Stimulated activated CD8-positive, alpha-beta memory T cell treated with anti-CD3 and anti-CD28 coated beads, Interleukin-15, amount 100 ng/mL, for 4 hours (primary cell): Measurements from ENCODE around the gene TRIM66.

ENCODE experiments used
- DNase-seq, 2 donors: peaks; one replicate each; pipeline ENCODE4 v3.0.0-alpha.2; 2020; ENCODE audit warnings: low read depth in 2 of 2

TRIM66 gene, protein sequence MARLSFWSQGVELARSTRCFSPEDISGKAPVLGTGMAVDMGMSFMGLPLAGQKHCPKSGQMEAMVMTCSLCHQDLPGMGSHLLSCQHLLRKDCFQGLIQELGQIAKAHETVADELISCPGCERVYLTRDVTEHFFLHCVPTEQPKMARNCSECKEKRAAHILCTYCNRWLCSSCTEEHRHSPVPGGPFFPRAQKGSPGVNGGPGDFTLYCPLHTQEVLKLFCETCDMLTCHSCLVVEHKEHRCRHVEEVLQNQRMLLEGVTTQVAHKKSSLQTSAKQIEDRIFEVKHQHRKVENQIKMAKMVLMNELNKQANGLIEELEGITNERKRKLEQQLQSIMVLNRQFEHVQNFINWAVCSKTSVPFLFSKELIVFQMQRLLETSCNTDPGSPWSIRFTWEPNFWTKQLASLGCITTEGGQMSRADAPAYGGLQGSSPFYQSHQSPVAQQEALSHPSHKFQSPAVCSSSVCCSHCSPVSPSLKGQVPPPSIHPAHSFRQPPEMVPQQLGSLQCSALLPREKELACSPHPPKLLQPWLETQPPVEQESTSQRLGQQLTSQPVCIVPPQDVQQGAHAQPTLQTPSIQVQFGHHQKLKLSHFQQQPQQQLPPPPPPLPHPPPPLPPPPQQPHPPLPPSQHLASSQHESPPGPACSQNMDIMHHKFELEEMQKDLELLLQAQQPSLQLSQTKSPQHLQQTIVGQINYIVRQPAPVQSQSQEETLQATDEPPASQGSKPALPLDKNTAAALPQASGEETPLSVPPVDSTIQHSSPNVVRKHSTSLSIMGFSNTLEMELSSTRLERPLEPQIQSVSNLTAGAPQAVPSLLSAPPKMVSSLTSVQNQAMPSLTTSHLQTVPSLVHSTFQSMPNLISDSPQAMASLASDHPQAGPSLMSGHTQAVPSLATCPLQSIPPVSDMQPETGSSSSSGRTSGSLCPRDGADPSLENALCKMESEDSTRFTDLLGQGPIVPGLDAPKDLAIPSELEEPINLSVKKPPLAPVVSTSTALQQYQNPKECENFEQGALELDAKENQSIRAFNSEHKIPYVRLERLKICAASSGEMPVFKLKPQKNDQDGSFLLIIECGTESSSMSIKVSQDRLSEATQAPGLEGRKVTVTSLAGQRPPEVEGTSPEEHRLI (N-terminal part only)

DNA sequence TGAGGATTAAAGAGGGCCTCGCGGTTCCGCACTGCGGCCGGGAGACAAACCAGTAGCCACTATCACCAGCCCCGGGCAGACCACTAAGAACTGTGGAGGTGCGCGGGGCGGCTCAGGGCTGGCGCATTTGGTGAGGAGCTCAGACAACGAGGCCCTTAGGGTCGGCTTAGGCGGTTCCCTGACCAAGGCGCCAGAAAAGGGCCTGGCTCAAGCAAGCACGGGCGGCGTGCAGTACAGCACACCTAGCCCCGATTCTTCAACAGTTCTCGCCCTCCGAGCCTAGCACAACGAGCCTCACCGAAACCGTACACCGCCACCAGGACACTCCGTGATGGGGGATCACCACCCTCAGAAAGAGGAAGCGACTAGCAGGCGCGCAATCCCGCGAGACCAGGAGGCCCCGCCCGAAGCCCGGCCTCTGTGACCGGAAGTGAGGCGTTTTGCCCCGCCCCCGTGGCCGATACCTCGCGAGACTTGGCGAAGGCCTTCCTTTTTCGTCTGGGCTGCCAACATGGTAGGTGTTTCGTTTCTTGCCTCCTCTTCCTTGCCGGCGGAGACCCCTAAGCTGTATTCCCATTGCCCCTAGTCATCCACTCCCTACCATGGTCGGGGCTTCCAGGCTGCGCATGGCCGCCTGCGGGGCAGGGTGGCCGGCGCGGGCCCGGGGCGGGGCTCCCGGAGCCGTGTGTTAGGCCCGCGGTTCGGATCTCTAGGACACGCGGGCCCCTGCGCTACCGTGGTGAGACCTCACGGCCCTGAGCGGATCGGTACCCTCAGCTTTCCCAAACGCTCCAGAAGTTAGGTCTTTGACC, at the start of gene TRIM66, which contains the start of gene RPL27A:
Gene TRIM66 (minus strand): TSS at position 363 of the 812 bp plus-strand sequence. CDS start 10,391 bp downstream, outside the sequence.
Gene RPL27A (plus strand): TSS at position 490 of the 812 bp plus-strand sequence. CDS start 22 bp downstream, at position 512.
- peak; percentile 95 to 97 for DNase-seq

DNA sequence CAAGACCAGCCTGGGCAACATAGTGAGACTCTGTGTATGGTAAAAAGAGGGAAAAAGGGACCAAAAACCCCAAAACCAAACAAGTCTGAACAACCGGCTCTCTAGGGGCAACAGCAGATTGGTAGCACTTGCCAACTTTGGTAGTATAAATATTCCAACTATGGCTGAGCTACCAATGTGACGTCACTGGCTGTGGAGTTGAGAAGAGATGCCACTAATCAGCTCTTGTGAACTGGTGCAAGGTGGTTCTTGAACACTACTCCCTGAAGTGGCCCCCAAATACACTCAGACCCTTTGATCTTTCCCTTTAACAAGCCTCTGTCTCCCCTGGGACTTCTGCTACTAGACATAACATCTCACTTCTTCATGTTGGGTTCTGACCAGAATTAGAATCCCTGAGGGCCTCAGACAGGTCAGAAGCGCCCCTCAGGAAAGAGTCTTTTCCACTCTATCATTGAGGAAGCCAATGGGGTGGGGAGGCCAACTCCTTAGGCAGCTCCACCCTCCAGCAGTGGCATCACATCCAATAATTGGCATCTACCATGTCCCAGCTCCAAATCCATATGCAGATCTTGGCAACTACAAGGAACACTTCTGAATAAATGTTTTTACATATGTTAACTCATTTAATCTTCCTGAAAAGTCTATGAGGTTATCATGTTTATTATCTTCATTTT, 49.3 kb upstream of the TRIM66 start:
- no peak for DNase-seq

DNA sequence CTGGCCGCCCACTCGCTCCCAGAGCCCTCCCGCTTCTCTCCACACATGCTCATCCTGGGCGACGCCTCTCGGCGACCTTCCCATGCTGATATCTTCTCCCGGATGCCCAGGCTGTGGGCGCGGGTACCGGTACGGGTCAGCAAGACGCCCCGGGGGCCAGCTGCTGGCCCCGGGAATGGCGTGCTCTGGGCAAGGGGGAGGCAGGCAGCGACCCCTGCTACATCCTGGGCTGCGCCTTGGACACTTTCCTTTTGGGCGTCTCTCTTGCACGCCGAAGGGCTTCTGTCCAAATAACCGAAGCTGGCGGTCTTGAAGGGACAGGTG, 48.2 kb upstream of the TRIM66 start:
- DNase-seq, result no peak

- DNase-seq, result no peak
These were observed 47.6 kb upstream of the TRIM66 start for GRCh38 chr11:8729837-8730696.

GRCh38 chr11:8729067-8729466, 46.6 kb upstream of the TRIM66 start:
- no peak for DNase-seq

GRCh38 chr11:8728563-8728962, 46.1 kb upstream of the TRIM66 start:
- no peak for DNase-seq

GRCh38 chr11:8726395-8726794, 43.9 kb upstream of the TRIM66 start:
- DNase-seq, result no peak

- no peak for DNase-seq
These were observed 42.2 kb upstream of the TRIM66 start for GRCh38 chr11:8724682-8725081.

GRCh38 chr11:8723711-8724110, 41.2 kb upstream of the TRIM66 start:
- no peak for DNase-seq

GRCh38 chr11:8722809-8723208, 40.3 kb upstream of the TRIM66 start:
- no peak for DNase-seq

- DNase-seq, result no peak
These were observed 39.4 kb upstream of the TRIM66 start for GRCh38 chr11:8721609-8722500.

GRCh38 chr11:8720868-8721608, 38.6 kb upstream of the TRIM66 start:
- no peak for DNase-seq

GRCh38 chr11:8720352-8720751, 37.9 kb upstream of the TRIM66 start:
- no peak for DNase-seq

GRCh38 chr11:8719721-8720120, 37.3 kb upstream of the TRIM66 start:
- DNase-seq, result no peak

DNA sequence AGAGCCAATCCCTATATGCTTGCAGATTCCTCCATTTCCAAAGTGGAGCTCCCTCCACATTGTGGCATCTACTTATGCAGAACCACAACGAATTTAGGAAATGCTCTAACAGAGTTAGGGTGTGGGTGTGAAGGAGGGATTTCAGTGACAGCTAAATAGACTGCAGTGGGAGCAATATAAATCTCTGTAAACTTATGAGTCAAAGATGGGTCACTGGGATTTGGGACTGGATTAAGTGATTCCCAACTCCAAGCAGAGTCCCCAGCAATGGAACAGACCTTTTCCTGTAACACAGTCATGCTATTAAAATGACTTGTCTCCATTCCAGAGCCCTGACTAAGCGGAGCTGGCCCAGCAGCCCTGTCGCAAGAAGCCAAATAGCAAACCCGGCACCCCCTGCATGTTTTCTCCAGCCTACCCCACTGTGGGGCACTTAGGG, 36.8 kb upstream of the TRIM66 start:
- no peak for DNase-seq

GRCh38 chr11:8717876-8718753, 35.6 kb upstream of the TRIM66 start:
- no peak for DNase-seq

DNA sequence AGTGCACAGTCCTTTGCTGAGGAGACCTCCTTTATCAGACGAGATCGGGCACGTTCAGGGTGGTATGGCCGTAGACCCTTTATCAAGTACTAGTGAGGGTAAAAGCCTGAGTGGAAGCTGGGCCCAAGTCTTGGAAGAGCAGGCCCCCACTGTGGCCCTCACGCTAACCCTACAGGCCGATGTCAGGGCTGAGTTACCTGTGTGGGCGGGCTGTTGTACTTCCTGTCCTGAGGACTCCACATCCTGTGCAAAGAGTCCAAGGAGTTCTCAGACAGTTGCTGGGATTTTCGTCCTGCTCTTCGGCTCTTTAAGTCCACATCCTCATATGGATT, 35.0 kb upstream of the TRIM66 start:
- DNase-seq, result no peak
